Keratinocyte (primary cell): ENCODE measurements around the gene MICAL2. TPM values are rescaled to one million over a fixed set of nuclear protein-coding genes. Genes with fewer than 3 reads are reported as not detected.

Source experiments
- DNase-seq: peaks from one replicate; pipeline ENCODE4 v3.0.0-alpha.2; 2011; ENCODE audit warnings: low read depth, missing footprints, low spot score
- FAIRE-seq: peaks from 2 replicates; lab custom pipeline; 2011; peaks lifted over from hg19 to GRCh38; lab: Jason Lieb, UNC
- H2AFZ ChIP-seq: 2 replicates; pipeline ENCODE4 v1.6.0; 2012; ENCODE audit warnings: low read length, control low read depth, inconsistent platforms; ENCODE audit not compliant: control insufficient read depth
- H3K27ac ChIP-seq: 2 replicates; pipeline ENCODE4 v1.5.1; 2011; ENCODE audit warnings: low read length; ENCODE audit not compliant: control insufficient read depth, insufficient read depth
- H3K27me3 ChIP-seq: 3 replicates; pipeline ENCODE4 v1.6.0; 2011; ENCODE audit warnings: low read length; ENCODE audit not compliant: control insufficient read depth, insufficient read depth; ENCODE audit errors: extremely low read depth
- H3K36me3 ChIP-seq, 2 experiments: 2 replicates in 1 of 2; 3 replicates in 1 of 2; pipeline ENCODE4 v1.5.1; 2011; ENCODE audit warnings: low read length in 2 of 2, mild to moderate bottlenecking in 1 of 2; ENCODE audit not compliant: control insufficient read depth in 2 of 2, insufficient read depth in 2 of 2; ENCODE audit errors: extremely low read depth in 1 of 2
- H3K4me1 ChIP-seq: 3 replicates; pipeline ENCODE4 v1.5.1; 2011; ENCODE audit warnings: low read length; ENCODE audit not compliant: control insufficient read depth, insufficient read depth; ENCODE audit errors: extremely low read depth
- H3K4me2 ChIP-seq: 3 replicates; pipeline ENCODE4 v1.6.0; 2011; ENCODE audit warnings: low read depth, low read length; ENCODE audit not compliant: control insufficient read depth, insufficient read depth; ENCODE audit errors: extremely low read depth
- H3K4me3 ChIP-seq, 3 experiments: fragments of 200-600 bp in 1 of 3; sonication (generic) in 1 of 3; 2 replicates in 2 of 3; 3 replicates in 1 of 3; pipeline ENCODE4 v1.5.1; 2011 to 2016; ENCODE audit warnings: low read length in 3 of 3, mild to moderate bottlenecking in 3 of 3, control low read depth in 2 of 3, inconsistent platforms in 1 of 3, low read depth in 1 of 3, mixed read lengths in 1 of 3, mixed run types in 1 of 3, moderate library complexity in 1 of 3; ENCODE audit not compliant: control insufficient read depth in 2 of 3, insufficient read depth in 2 of 3; ENCODE audit errors: extremely low read depth in 1 of 3
- H3K79me2 ChIP-seq: 2 replicates; pipeline ENCODE4 v1.6.0; 2012; ENCODE audit warnings: low read length; ENCODE audit not compliant: control insufficient read depth, insufficient read depth
- H3K9ac ChIP-seq: 3 replicates; pipeline ENCODE4 v1.6.0; 2011; ENCODE audit warnings: low read length; ENCODE audit not compliant: control insufficient read depth, insufficient read depth; ENCODE audit errors: extremely low read depth
- H3K9me1 ChIP-seq: 3 replicates; pipeline ENCODE4 v1.6.0; 2011; ENCODE audit warnings: low read length; ENCODE audit not compliant: control insufficient read depth, insufficient read depth; ENCODE audit errors: extremely low read depth
- H3K9me3 ChIP-seq: 2 replicates; pipeline ENCODE4 v1.5.1; 2012; ENCODE audit warnings: low read depth, low read length; ENCODE audit not compliant: control insufficient read depth
- H4K20me1 ChIP-seq: 3 replicates; pipeline ENCODE4 v1.6.0; 2011; ENCODE audit warnings: low read length; ENCODE audit not compliant: control insufficient read depth, insufficient read depth; ENCODE audit errors: extremely low read depth
- CTCF ChIP-seq, 3 experiments: IDR thresholded peaks in 1 of 3; conservative IDR thresholded peaks in 1 of 3; optimal IDR thresholded peaks in 1 of 3; 2 replicates in 2 of 3; 3 replicates in 1 of 3; pipeline versions ENCODE3 to v1.5.1; 2011; ENCODE audit warnings: low read length in 3 of 3, mild to moderate bottlenecking in 3 of 3, moderate library complexity in 2 of 3, control low read depth in 1 of 3, inconsistent platforms in 1 of 3; ENCODE audit not compliant: insufficient read depth in 2 of 3; ENCODE audit errors: extremely low read depth in 1 of 3
- EZH2 ChIP-seq: IDR thresholded peaks from one replicate; pipeline ENCODE4 v1.6.1; 2012; ENCODE audit warnings: inconsistent platforms, mild to moderate bottlenecking, low read length, moderate library complexity
- dilution Hi-C: fragments of 300-500 bp; cut with MboI; formaldehyde crosslinking; loops from one replicate; pipeline ENCODE4 v1.7.0; 2020; ENCODE audit warnings: low sequenced_read_pairs; ENCODE audit not compliant: extremely low pct_ligation_motif_present
- polyA plus RNA-seq, 5 experiments: library from polyadenylated mRNA; depleted of rRNA in 3 of 5; stranded (reverse) in 3 of 5; stranded (forward) in 1 of 5; unstranded in 1 of 5; fragments of >200 nt; gene quantifications; 1 replicate in 1 of 5; 2 replicates in 3 of 5; 3 replicates in 1 of 5; pipeline versions ENCODE4 v1.2.1 to v1.2.3, GENCODE V29; 2011 to 2012; ENCODE audit warnings: missing spikeins in 2 of 5, low read depth in 1 of 5, low replicate concordance in 1 of 5

Gene MICAL2
- polyA plus RNA-seq, 1 donor (not counting 4 experiments of a cell fraction or from before 2014, with no cell fraction given) = 83.9 TPM

- Histone ChIP-seq H3K27me3 (no peaks in the 10 kb centered on the region), H3K9ac (peak overlapping the region; percentile 42), H3K27ac (peak overlapping the region; percentile 58), H3K9me3 (no peaks in the 10 kb centered on the region), H3K79me2 (peaks cover 82% of the 10 kb centered on the region), H3K9me1 (no peaks in the 10 kb centered on the region), H3K4me3 (no peak overlapping the region), H3K4me1 (peaks cover 69% of the 10 kb centered on the region), H3K4me2 (peak overlapping the region; percentile 11), H3K36me3 (peaks cover 29 to 74% of the 10 kb centered on the region in 2 experiments), H4K20me1 (no peaks in the 10 kb centered on the region), H2AFZ (no peak overlapping the region)
- dilution Hi-C loops = no loop called here
- DNase-seq (no peak), FAIRE-seq (no peak)
- TF ChIP-seq EZH2 (no peak), CTCF (optimal IDR thresholded peaks at IDR 0.05 in 1 of 3, IDR thresholded peaks at IDR 0.05 in 1 of 3, conservative IDR thresholded peaks at IDR 0.05 in 1 of 3; ENCODE audit: extremely low read depth in 1 of 3, insufficient read depth in 2 of 3, low read length in 3 of 3) (no peak)
Observed at GRCh38 chr11:12158909-12159308, 48.5 kb downstream of the MICAL2 start.

GRCh38 chr11:12159351-12160099, 49.1 kb downstream of the MICAL2 start:
- Histone ChIP-seq H3K9me1 (no peaks in the 10 kb centered on the region), H3K9ac (peak overlapping the region; percentile 42), H3K4me1 (peaks cover 75% of the 10 kb centered on the region), H3K4me2 (no peak overlapping the region), H3K27me3 (no peaks in the 10 kb centered on the region), H3K9me3 (no peaks in the 10 kb centered on the region), H3K79me2 (peaks cover 76% of the 10 kb centered on the region), H3K36me3 (peaks cover 26 to 69% of the 10 kb centered on the region in 2 experiments), H3K27ac (peak overlapping the region; percentile 58), H4K20me1 (no peaks in the 10 kb centered on the region), H2AFZ (no peak overlapping the region), H3K4me3 (no peak overlapping the region)
- dilution Hi-C loops = no loop called here
- TF ChIP-seq EZH2 (no peak), CTCF (optimal IDR thresholded peaks at IDR 0.05 in 1 of 3, IDR thresholded peaks at IDR 0.05 in 1 of 3, conservative IDR thresholded peaks at IDR 0.05 in 1 of 3; ENCODE audit: extremely low read depth in 1 of 3, insufficient read depth in 2 of 3, low read length in 3 of 3) (peak in 1 of 3 experiments; percentile 43)
- DNase-seq = no peak
- peak; percentile 62 for FAIRE-seq
